Fibroblast of lung (primary cell): Measurements from ENCODE around the gene ARRDC2.

Experiments used
- CTCF ChIP-seq, 2 donors: IDR thresholded peaks in 1 of 2; conservative IDR thresholded peaks in 1 of 2; 1 replicate in 1 of 2; 2 replicates in 1 of 2; pipeline ENCODE4 v1.5.1; 2011 to 2012; ENCODE audit warnings: low read length in 2 of 2, control low read depth in 1 of 2, inconsistent platforms in 1 of 2, low read depth in 1 of 2, mild to moderate bottlenecking in 1 of 2
- EZH2 ChIP-seq: IDR thresholded peaks from 2 replicates; pipeline ENCODE4 v1.5.1; 2012; ENCODE audit warnings: low read length, control low read depth, mild to moderate bottlenecking; ENCODE audit errors: missing control alignments

GRCh38 chr19:17977021-17977420, 30.9 kb upstream of the ARRDC2 start:
- TF ChIP-seq EZH2 (no peak), CTCF (conservative IDR thresholded peaks at IDR 0.05 in 1 of 2, IDR thresholded peaks at IDR 0.05 in 1 of 2; ENCODE audit: low read depth in 1 of 2, low read length in 2 of 2) (no peak)
